Activated CD8-positive, alpha-beta memory T cell treated with anti-CD3 and anti-CD28 coated beads, Interleukin-2, amount 50 U/mL, for 4 hours (primary cell): ENCODE measurements around the gene RALGAPA1.
"Not testable (repeated sequence)": the region's sequence is repeated elsewhere in the genome, so short reads cannot be mapped to it uniquely, and the experiment has no call there.

Experiments
- DNase-seq: peaks from one replicate; pipeline ENCODE4 v3.0.0-alpha.2; 2020

RALGAPA1 gene

GRCh38 chr14:35760143-35760542 lies 49.0 kb downstream of the RALGAPA1 start:
- no peak for DNase-seq

- no peak for DNase-seq
Measured at GRCh38 chr14:35758523-35759129, 50.5 kb downstream of the RALGAPA1 start.

- no peak for DNase-seq
Measured at GRCh38 chr14:35754671-35755070, 54.4 kb downstream of the RALGAPA1 start.

GRCh38 chr14:35752380-35752779 lies 56.7 kb downstream of the RALGAPA1 start:
- DNase-seq, result no peak

GRCh38 chr14:35750202-35750904 lies 58.7 kb downstream of the RALGAPA1 start:
- no peak for DNase-seq

GRCh38 chr14:35747379-35747778 lies 61.7 kb downstream of the RALGAPA1 start:
- no peak for DNase-seq

GRCh38 chr14:35742442-35742841 lies 66.7 kb downstream of the RALGAPA1 start:
- DNase-seq, result no peak

GRCh38 chr14:35742032-35742371 lies 67.1 kb downstream of the RALGAPA1 start:
- no peak for DNase-seq

- no peak for DNase-seq
Measured at GRCh38 chr14:35741345-35742031, 67.6 kb downstream of the RALGAPA1 start.

GRCh38 chr14:35740215-35740614 lies 68.9 kb downstream of the RALGAPA1 start:
- DNase-seq, result no peak

- not testable (repeated sequence) for DNase-seq
Measured at GRCh38 chr14:35735163-35735562, 73.9 kb downstream of the RALGAPA1 start.

GRCh38 chr14:35733510-35733909 lies 75.6 kb downstream of the RALGAPA1 start:
- not testable (repeated sequence) for DNase-seq

- DNase-seq, result no peak
Measured at GRCh38 chr14:35730871-35731270, 78.2 kb downstream of the RALGAPA1 start.

GRCh38 chr14:35727764-35728163 lies 81.3 kb downstream of the RALGAPA1 start:
- DNase-seq, result no peak

- DNase-seq, result no peak
Measured at GRCh38 chr14:35725930-35726329, 83.2 kb downstream of the RALGAPA1 start.

- DNase-seq, result no peak
Measured at GRCh38 chr14:35715079-35715478, 94.0 kb downstream of the RALGAPA1 start.

GRCh38 chr14:35712466-35712865 lies 96.6 kb downstream of the RALGAPA1 start:
- DNase-seq, result no peak

GRCh38 chr14:35708062-35708461 lies 101.0 kb downstream of the RALGAPA1 start:
- no peak for DNase-seq

GRCh38 chr14:35705636-35706035 lies 103.5 kb downstream of the RALGAPA1 start:
- DNase-seq, result no peak

- DNase-seq, result no peak
Measured at GRCh38 chr14:35704793-35705493, 104.2 kb downstream of the RALGAPA1 start.

GRCh38 chr14:35701531-35701930 lies 107.6 kb downstream of the RALGAPA1 start:
- no peak for DNase-seq

GRCh38 chr14:35699791-35700444 lies 109.2 kb downstream of the RALGAPA1 start:
- no peak for DNase-seq

GRCh38 chr14:35696575-35696974 lies 112.5 kb downstream of the RALGAPA1 start:
- no peak for DNase-seq
